HepG2 (cell line): Measurements from ENCODE around the gene METTL25. TPM values are rescaled to one million over a fixed set of nuclear protein-coding genes. Genes with fewer than 3 reads are reported as not detected.

Experiments
- ATAC-seq: fragments of 200-7000 bp; cut with Tn5 transposase; 3 replicates; pipeline ENCODE4 v1.9.1; 2020; ENCODE audit warnings: mild to moderate bottlenecking, moderate library complexity
- BruUV-seq: library from RNA; stranded (reverse); fragments of 400-500 nt; replicated peaks from 2 replicates; lab custom pipeline; 2021; lab: Mats Ljungman, UMichigan
- CTCF ChIA-PET: fragments of 300-600 bp; formaldehyde crosslinking; extraction: SDS; loops from one replicate; lab custom pipeline; 2021; ENCODE audit warnings: low total read pairs, inconsistent platforms, low intra/inter-chr PET ratio; lab: Yijun Ruan, JAX
- POLR2A ChIA-PET: fragments of 350-600 bp; sonication (Branson Sonifier 250); formaldehyde crosslinking; loops from one replicate; lab custom pipeline; 2020; ENCODE audit warnings: antibody characterized with exemption, inconsistent platforms; lab: Yijun Ruan, JAX
- DNase-seq: peaks from one replicate; pipeline ENCODE4 v3.0.0-alpha.2; 2015; ENCODE audit warnings: low spot score
- FAIRE-seq: peaks from 3 replicates; lab custom pipeline; 2011; peaks lifted over from hg19 to GRCh38; lab: Jason Lieb, UNC
- H2AFZ ChIP-seq: one replicate; pipeline ENCODE4 v1.6.1; 2011; ENCODE audit warnings: low read length, inconsistent platforms
- H3K27ac ChIP-seq: fragments of 300-600 bp; 3 replicates; pipeline ENCODE4 v1.8.0; 2011; ENCODE audit warnings: mixed run types, mild to moderate bottlenecking, mixed read lengths, low read length, inconsistent platforms; ENCODE audit not compliant: insufficient read depth; ENCODE audit errors: extremely low read length
- H3K27me3 ChIP-seq, 2 experiments: fragments of 200-600 bp in 1 of 2; 2 replicates in 1 of 2; 3 replicates in 1 of 2; pipeline versions ENCODE4 v1.6.0 to v1.8.0; 2011; ENCODE audit warnings: low read length in 2 of 2, mild to moderate bottlenecking in 2 of 2, moderate library complexity in 2 of 2, inconsistent platforms in 1 of 2; ENCODE audit not compliant: insufficient read depth in 2 of 2, control insufficient read depth in 1 of 2
- H3K36me3 ChIP-seq, 2 experiments: fragments of 200-600 bp in 1 of 2; replicated peaks in 1 of 2; 2 replicates in 1 of 2; 3 replicates in 1 of 2; pipeline versions ENCODE4 v1.5.1 to v1.8.0; 2011; ENCODE audit warnings: low read length in 2 of 2, inconsistent platforms in 1 of 2; ENCODE audit not compliant: insufficient read depth in 2 of 2, control insufficient read depth in 1 of 2
- H3K4me1 ChIP-seq: 2 replicates; pipeline ENCODE4 v1.5.1; 2012; ENCODE audit warnings: low read length, inconsistent platforms; ENCODE audit not compliant: insufficient read depth
- H3K4me2 ChIP-seq: 2 replicates; pipeline ENCODE4 v1.6.0; 2011; ENCODE audit warnings: low read depth, low read length, inconsistent platforms
- H3K4me3 ChIP-seq, 3 experiments: fragments of 200-600 bp in 1 of 3; sonication (generic), shearing (Covaris generic) in 1 of 3; replicated peaks in 1 of 3; 2 replicates each; pipeline ENCODE4 v1.5.1; 2011 to 2016; ENCODE audit warnings: low read length in 3 of 3, inconsistent platforms in 2 of 3, low read depth in 2 of 3, mild to moderate bottlenecking in 2 of 3, control low read depth in 1 of 3, mixed read lengths in 1 of 3; ENCODE audit not compliant: insufficient read depth in 1 of 3
- H3K79me2 ChIP-seq: one replicate; pipeline ENCODE4 v1.6.1; 2011; ENCODE audit warnings: low read length, inconsistent platforms; ENCODE audit not compliant: insufficient read depth
- H3K9ac ChIP-seq: 2 replicates; pipeline ENCODE4 v1.6.0; 2011; ENCODE audit warnings: mild to moderate bottlenecking, low read depth, low read length, inconsistent platforms; ENCODE audit not compliant: insufficient read depth
- H3K9me3 ChIP-seq: 2 replicates; pipeline ENCODE4 v1.5.1; 2012; ENCODE audit warnings: mild to moderate bottlenecking, low read length
- H4K20me1 ChIP-seq: 2 replicates; pipeline ENCODE4 v1.6.0; 2011; ENCODE audit warnings: inconsistent platforms, mild to moderate bottlenecking, low read length, moderate library complexity; ENCODE audit not compliant: insufficient read depth
- DZIP1 ChIP-seq: sonication (generic); formaldehyde crosslinking; IDR thresholded peaks from 2 replicates; pipeline ENCODE4 v1.5.0; 2020; ENCODE audit warnings: mild to moderate bottlenecking, missing genetic modification reagents
- EP300 ChIP-seq, 3 experiments: sonication (generic) in 1 of 3; formaldehyde crosslinking in 1 of 3; IDR thresholded peaks; 2 replicates each; pipeline versions ENCODE4 v1.5.1 to v1.6.1; 2011 to 2020; ENCODE audit warnings: low read depth in 2 of 3, low read length in 2 of 3, borderline replicate concordance in 1 of 3, improper control_type of control experiment in 1 of 3, mild to moderate bottlenecking in 1 of 3, missing genetic modification reagents in 1 of 3, moderate library complexity in 1 of 3
- ISX ChIP-seq: sonication (generic); formaldehyde crosslinking; conservative IDR thresholded peaks from 2 replicates; pipeline ENCODE4 v1.5.0; 2020; ENCODE audit warnings: missing genetic modification reagents
- MAZ ChIP-seq, 2 experiments: sonication (generic) in 1 of 2; formaldehyde crosslinking in 1 of 2; IDR thresholded peaks; 2 replicates each; pipeline versions ENCODE4 v1.5.0 to v1.6.1; 2012 to 2020; ENCODE audit warnings: low read depth in 2 of 2, mild to moderate bottlenecking in 2 of 2, borderline replicate concordance in 1 of 2, improper control_type of control experiment in 1 of 2, low read length in 1 of 2, missing genetic modification reagents in 1 of 2, moderate library complexity in 1 of 2
- U2AF1 ChIP-seq: fragments of 200-400 bp; formaldehyde crosslinking; optimal IDR thresholded peaks from 2 replicates; pipeline ENCODE3; 2017; ENCODE audit warnings: mild to moderate bottlenecking, low read depth, low read length
- ZBTB20 ChIP-seq: sonication (generic); formaldehyde crosslinking; IDR thresholded peaks from 2 replicates; pipeline ENCODE4 v1.8.1; 2023; ENCODE audit warnings: missing genetic modification reagents, low read depth, mild to moderate bottlenecking, borderline replicate concordance
- ZBTB8A ChIP-seq: sonication (generic); formaldehyde crosslinking; IDR thresholded peaks from 2 replicates; pipeline ENCODE4 v1.4.0; 2020; ENCODE audit warnings: mild to moderate bottlenecking, low read depth, missing genetic modification reagents, borderline replicate concordance
- ZKSCAN8 ChIP-seq: IDR thresholded peaks from 2 replicates; pipeline ENCODE4 v1.6.1; 2016; ENCODE audit warnings: borderline replicate concordance, missing genetic modification reagents, missing compliant biosample characterization
- WGBS: methylation state at CpG from one replicate; pipeline ENCODE4 v1.1.6; 2017; ENCODE audit warnings: low lambda C conversion rate; 5-methylcytosine and 5-hydroxymethylcytosine counted together
- in situ Hi-C: cut with HindIII; loops from 2 replicates; pipeline ENCODE4 v1.10.0; 2017; ENCODE audit warnings: low pct_unique_long_range_greater_than_20kb; ENCODE audit not compliant: extremely low pct_ligation_motif_present
- intact Hi-C: fragments of 100-400 bp; cut with micrococcal nuclease; formaldehyde crosslinking; loops from one replicate; pipeline ENCODE4 v1.10.0; 2022; ENCODE audit not compliant: unreplicated experiment
- polyA plus RNA-seq, 8 experiments: library from polyadenylated mRNA; depleted of rRNA in 3 of 8; stranded (reverse) in 7 of 8; unstranded in 1 of 8; fragments of >200 nt; fragmentation: Illumina TruSeq in 4 of 8; extraction: Trizol in 4 of 8; gene quantifications; 2 replicates each; pipeline versions ENCODE4 v1.2.1 to v1.2.3, GENCODE V29; 2011 to 2016; ENCODE audit warnings: low read depth in 4 of 8, missing spikeins in 1 of 8, mixed read lengths in 1 of 8; ENCODE audit not compliant: insufficient read depth in 1 of 8
- total RNA-seq, 5 experiments: library from RNA; depleted of rRNA; stranded (reverse); fragments of >200 nt; fragmentation: Illumina TruSeq; extraction: Trizol; gene quantifications; 2 replicates each; pipeline ENCODE4 v1.2.3, GENCODE V29; 2016; ENCODE audit warnings: low read depth in 1 of 5
- TF ChIP-seq, protein P1 (sequence below): IDR thresholded peaks from 2 replicates; pipeline ENCODE4 v1.6.1; 2016; ENCODE audit warnings: mild to moderate bottlenecking
- TF ChIP-seq, protein P2 (sequence below): sonication (generic); formaldehyde crosslinking; IDR thresholded peaks from 2 replicates; pipeline ENCODE4 v1.8.1; 2023; ENCODE audit warnings: mild to moderate bottlenecking, missing genetic modification reagents, borderline replicate concordance

METTL25 gene
- total and polyA plus RNA-seq, 2 of the 13 experiments (the other 11 are each of a cell fraction or from before 2014, with no cell fraction given): 2.2 to 7.8 TPM

GRCh38 chr12:82461836-82462235 is 103.5 kb downstream of the METTL25 start (continued):
- TF ChIP-seq EP300 (IDR thresholded peaks at IDR 0.05; ENCODE audit: low read depth in 2 of 2, low read length in 2 of 2) (no peak), EP300 (CRISPR knock-in tag; IDR thresholded peaks at IDR 0.05; ENCODE audit: borderline replicate concordance) (no peak)
- TF ChIP-seq, all 625 proteins: peak for 0

GRCh38 chr12:82468563-82468962 is 110.2 kb downstream of the METTL25 start:
- intact Hi-C loops: no loop called here
- TF ChIP-seq ZBTB8A (CRISPR knock-in tag): no peak
- TF ChIP-seq, all 625 proteins: peak for 0
- WGBS: 86% methylated on average over 4 of the region's 4 CpGs
- ATAC-seq (no peak), FAIRE-seq (no peak), DNase-seq (no peak)
- ChIA-PET CTCF (no interaction called here), POLR2A (no interaction called here)
- H3K9me3 ChIP-seq: no peaks in the 10 kb centered on the region
- no peak overlapping the region for H3K27ac ChIP-seq
- H3K9ac ChIP-seq: no peak overlapping the region
- BruUV-seq: no TSS peak
- H3K36me3 ChIP-seq: no peaks in the 10 kb centered on the region
- no peaks in the 10 kb centered on the region for H3K4me1 ChIP-seq
- no peak overlapping the region for H3K4me2 ChIP-seq
- no peak overlapping the region for H3K4me3 ChIP-seq
- no peaks in the 10 kb centered on the region for H3K27me3 ChIP-seq
- H2AFZ ChIP-seq: no peak overlapping the region
- H4K20me1 ChIP-seq: no peaks in the 10 kb centered on the region
- in situ Hi-C loops: no loop called here
- H3K79me2 ChIP-seq: no peaks in the 10 kb centered on the region

GRCh38 chr12:82470906-82471512 is 112.7 kb downstream of the METTL25 start:
- no peaks in the 10 kb centered on the region for H3K79me2 ChIP-seq
- CTCF ChIA-PET: no interaction called here
- no peak overlapping the region for H2AFZ ChIP-seq
- H3K27ac ChIP-seq: no peak overlapping the region
- no peak for FAIRE-seq
- H3K9me3 ChIP-seq: no peaks in the 10 kb centered on the region
- H3K9ac ChIP-seq: no peak overlapping the region
- H3K4me1 ChIP-seq: no peaks in the 10 kb centered on the region
- no TSS peak for BruUV-seq
- no peak for ATAC-seq
- H3K4me3 ChIP-seq: no peak overlapping the region
- H4K20me1 ChIP-seq: no peaks in the 10 kb centered on the region
- no peak for DNase-seq
- H3K36me3 ChIP-seq: no peaks in the 10 kb centered on the region
- in situ Hi-C loops: no loop called here
- intact Hi-C loops: no loop called here
- POLR2A ChIA-PET: no interaction called here
- no peak overlapping the region for H3K4me2 ChIP-seq
- no peaks in the 10 kb centered on the region for H3K27me3 ChIP-seq
- TF ChIP-seq U2AF1 (no peak), ZBTB20 (CRISPR knock-in tag) (no peak), ISX (CRISPR knock-in tag) (no peak), DZIP1 (CRISPR knock-in tag) (no peak), ZKSCAN8 (CRISPR knock-in tag) (no peak), MAZ (IDR thresholded peaks at IDR 0.05; ENCODE audit: borderline replicate concordance, low read depth, low read length) (no peak), MAZ (CRISPR knock-in tag; IDR thresholded peaks at IDR 0.05; ENCODE audit: low read depth) (no peak)
- TF ChIP-seq, protein P1, sequence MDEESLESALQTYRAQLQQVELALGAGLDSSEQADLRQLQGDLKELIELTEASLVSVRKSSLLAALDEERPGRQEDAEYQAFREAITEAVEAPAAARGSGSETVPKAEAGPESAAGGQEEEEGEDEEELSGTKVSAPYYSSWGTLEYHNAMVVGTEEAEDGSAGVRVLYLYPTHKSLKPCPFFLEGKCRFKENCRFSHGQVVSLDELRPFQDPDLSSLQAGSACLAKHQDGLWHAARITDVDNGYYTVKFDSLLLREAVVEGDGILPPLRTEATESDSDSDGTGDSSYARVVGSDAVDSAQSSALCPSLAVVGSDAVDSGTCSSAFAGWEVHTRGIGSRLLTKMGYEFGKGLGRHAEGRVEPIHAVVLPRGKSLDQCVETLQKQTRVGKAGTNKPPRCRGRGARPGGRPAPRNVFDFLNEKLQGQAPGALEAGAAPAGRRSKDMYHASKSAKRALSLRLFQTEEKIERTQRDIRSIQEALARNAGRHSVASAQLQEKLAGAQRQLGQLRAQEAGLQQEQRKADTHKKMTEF (CRISPR knock-in tag): no peak
- TF ChIP-seq, protein P2, sequence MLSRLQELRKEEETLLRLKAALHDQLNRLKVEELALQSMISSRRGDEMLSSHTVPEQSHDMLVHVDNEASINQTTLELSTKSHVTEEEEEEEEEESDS (CRISPR knock-in tag): no peak
